BJ (cell line): Measurements from ENCODE around the gene HHAT. TPM values are rescaled to one million over a fixed set of nuclear protein-coding genes. Genes with fewer than 3 reads are reported as not detected.
"Not testable (repeated sequence)": the region's sequence is repeated elsewhere in the genome, so short reads cannot be mapped to it uniquely, and the experiment has no call there.

Experiments used
- CTCF ChIA-PET: fragments of 350-600 bp; formaldehyde crosslinking; extraction: SDS; loops from one replicate; lab custom pipeline; 2021; ENCODE audit warnings: antibody characterized with exemption, inconsistent platforms; lab: Yijun Ruan, JAX
- POLR2A ChIA-PET: fragments of 300-600 bp; sonication (Branson Sonifier 250); formaldehyde crosslinking; extraction: SDS; loops from one replicate; lab custom pipeline; 2021; ENCODE audit warnings: antibody characterized with exemption; lab: Charles Lee
- DNase-seq: peaks from one replicate; pipeline ENCODE4 v3.0.0-alpha.2; 2011; ENCODE audit warnings: low read depth
- H3K27me3 ChIP-seq: 2 replicates; pipeline ENCODE4 v1.6.0; 2011; ENCODE audit warnings: low read length; ENCODE audit not compliant: control insufficient read depth, insufficient read depth
- H3K36me3 ChIP-seq: 2 replicates; pipeline ENCODE4 v1.5.1; 2011; ENCODE audit warnings: low read length; ENCODE audit not compliant: control insufficient read depth, insufficient read depth
- H3K4me3 ChIP-seq: 2 replicates; pipeline ENCODE4 v1.5.1; 2011; ENCODE audit warnings: low read depth, mild to moderate bottlenecking, control low read depth, low read length
- CTCF ChIP-seq: IDR thresholded peaks from 2 replicates; pipeline ENCODE4 v1.5.1; 2011; ENCODE audit warnings: low read depth, mild to moderate bottlenecking, control low read depth, inconsistent platforms, low read length, moderate library complexity; ENCODE audit not compliant: insufficient read depth
- polyA plus RNA-seq: library from polyadenylated mRNA; depleted of rRNA; stranded (reverse); fragments of >200 nt; gene quantifications from 2 replicates; pipeline ENCODE4 v1.2.3, GENCODE V29; 2011

The HHAT gene
- polyA plus RNA-seq, 1 experiment = 6.6 TPM

- POLR2A ChIA-PET = no interaction called here
- Histone ChIP-seq H3K36me3 (no peaks in the 10 kb centered on the region), H3K4me3 (no peak overlapping the region), H3K27me3 (no peaks in the 10 kb centered on the region)
- no peak for TF ChIP-seq CTCF
- CTCF ChIA-PET = interaction anchor here (1.7 kb wide), 1 partner anchor 47 kb away, joined by 6 read pairs; no protein-coding TSS in a partner anchor
- DNase-seq = no peak
These were observed 23.9 kb downstream of the HHAT start for GRCh38 chr1:210352575-210352974.

DNA sequence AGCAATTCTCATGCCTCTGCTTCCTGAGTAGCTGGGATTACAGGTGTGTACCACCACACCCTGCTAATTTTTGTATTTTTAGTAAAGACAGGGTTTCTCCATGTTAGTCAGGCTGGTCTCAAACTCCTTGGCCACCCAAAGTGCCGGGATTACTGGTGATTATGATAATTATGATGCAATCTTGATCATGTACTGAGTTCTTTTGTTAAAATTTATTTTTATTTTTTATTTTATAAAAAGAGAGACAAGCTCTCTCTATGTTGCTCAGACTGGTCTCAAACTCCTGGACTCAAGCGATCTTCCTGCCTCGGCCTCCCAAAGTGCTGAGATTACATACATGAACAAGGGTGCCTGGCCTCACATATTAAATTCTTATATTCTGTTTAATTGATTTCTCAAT, 25.6 kb downstream of the HHAT start:
- not testable (repeated sequence) for H3K27me3 ChIP-seq, DNase-seq, H3K36me3 ChIP-seq, H3K4me3 ChIP-seq
- POLR2A ChIA-PET = interaction anchor here (0.6 kb wide), 1 partner anchor 35 kb away, joined by 6 read pairs; no protein-coding TSS in a partner anchor
- CTCF ChIA-PET = interaction anchor here (16.9 kb wide), 1 partner anchor 45 kb away, joined by 287 read pairs; no protein-coding TSS in a partner anchor

- CTCF ChIA-PET = interaction anchor here (0.6 to 16.9 kb wide), 6 partner anchors 15 to 768 kb away, joined by 3 to 287 read pairs (median 8); no protein-coding TSS in a partner anchor
- no peak for TF ChIP-seq CTCF
- POLR2A ChIA-PET = no interaction called here
- DNase-seq = no peak
- Histone ChIP-seq H3K36me3 (no peaks in the 10 kb centered on the region), H3K27me3 (no peaks in the 10 kb centered on the region), H3K4me3 (no peak overlapping the region)
These were observed 29.9 kb downstream of the HHAT start for GRCh38 chr1:210358626-210359025.

DNA sequence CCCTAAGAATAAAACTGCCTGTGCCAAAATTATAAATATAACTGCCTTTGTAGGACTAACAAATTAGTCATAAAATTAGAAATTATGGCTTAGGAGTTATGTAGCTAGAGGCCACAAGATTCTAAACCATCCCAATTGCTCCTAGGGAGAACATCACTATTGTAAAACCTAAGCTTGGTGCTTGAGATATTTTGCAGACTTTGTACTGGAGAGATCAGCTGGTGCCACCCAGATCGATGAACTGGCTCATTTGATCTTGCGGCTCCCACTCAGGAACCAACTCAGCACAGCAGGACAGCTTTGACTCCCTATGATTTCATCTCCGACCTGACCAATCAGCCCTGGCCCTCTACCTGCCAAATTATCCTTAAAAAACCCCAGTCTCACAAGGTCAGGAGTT, 30.6 kb downstream of the HHAT start:
- CTCF ChIA-PET = interaction anchor here (0.6 to 16.9 kb wide), 11 partner anchors 9 to 768 kb away, joined by 3 to 287 read pairs (median 4); no protein-coding TSS in a partner anchor
- no peaks in the 10 kb centered on the region for H3K36me3 ChIP-seq
- no peak for DNase-seq
- no peak for TF ChIP-seq CTCF
- no peaks in the 10 kb centered on the region for H3K27me3 ChIP-seq
- POLR2A ChIA-PET = no interaction called here
- H3K4me3 ChIP-seq = no peak overlapping the region

DNA sequence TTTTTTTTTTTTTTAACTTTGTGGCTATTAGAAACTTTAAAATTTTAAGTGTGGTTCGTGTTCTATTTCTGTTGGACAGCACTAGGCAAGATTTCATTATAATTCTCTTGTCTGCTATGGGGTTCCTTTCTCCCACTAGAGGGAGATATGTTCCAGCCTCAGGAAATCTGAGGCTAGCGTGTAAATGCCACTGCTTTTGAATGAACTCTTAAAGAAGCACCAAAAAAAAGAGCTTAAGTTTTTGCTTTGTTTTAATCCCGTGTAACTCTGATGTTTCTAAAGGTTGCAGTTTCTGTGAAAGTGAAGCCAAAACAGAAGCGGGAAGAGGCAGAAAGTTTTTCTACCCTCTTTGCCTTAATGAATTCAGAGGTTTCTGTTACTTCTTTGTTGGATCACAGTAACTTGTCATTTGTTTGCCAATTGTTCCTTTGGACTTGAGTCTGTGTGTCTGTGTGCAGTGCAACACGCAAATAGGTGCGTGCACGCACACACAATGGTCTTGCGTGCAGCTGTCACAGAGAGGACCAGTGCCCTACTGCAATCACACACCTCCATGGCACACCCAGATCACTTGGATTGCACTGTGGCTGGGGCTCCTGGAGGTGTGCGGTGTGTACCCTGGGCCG, 32.3 kb downstream of the HHAT start:
- Histone ChIP-seq H3K36me3 (no peaks in the 10 kb centered on the region), H3K27me3 (no peaks in the 10 kb centered on the region), H3K4me3 (no peak overlapping the region)
- DNase-seq = peak; percentile 26
- TF ChIP-seq CTCF = peak; percentile 80
- ChIA-PET POLR2A (interaction anchor here (0.7 to 1.0 kb wide), 2 partner anchors 41 to 119 kb away, joined by 3 to 4 read pairs; no protein-coding TSS in a partner anchor), CTCF (interaction anchor here (0.6 to 16.9 kb wide), 15 partner anchors 8 to 775 kb away, joined by 3 to 287 read pairs (median 5); no protein-coding TSS in a partner anchor)
